Osteocyte (in vitro differentiated cells): Measurements from ENCODE around the gene NEMF. TPM values are rescaled to one million over a fixed set of nuclear protein-coding genes. Genes with fewer than 3 reads are reported as not detected.

Experiments used
- DNase-seq: peaks from one replicate; pipeline ENCODE4 v3.0.0; 2021; ENCODE audit warnings: mixed read lengths; ENCODE audit not compliant: unreplicated experiment; ENCODE audit errors: extremely low spot score
- H3K27ac Mint-ChIP-seq: one replicate; pipeline ENCODE4 v1.8.0; 2021; ENCODE audit warnings: mild to moderate bottlenecking, mixed read lengths; ENCODE audit not compliant: unreplicated experiment
- H3K27me3 Mint-ChIP-seq: one replicate; pipeline ENCODE4 v1.8.0; 2021; ENCODE audit warnings: mixed read lengths; ENCODE audit not compliant: unreplicated experiment
- H3K36me3 Mint-ChIP-seq: one replicate; pipeline ENCODE4 v1.8.0; 2021; ENCODE audit warnings: mixed read lengths; ENCODE audit not compliant: unreplicated experiment
- H3K4me1 Mint-ChIP-seq: one replicate; pipeline ENCODE4 v1.8.0; 2021; ENCODE audit warnings: mixed read lengths; ENCODE audit not compliant: unreplicated experiment
- H3K4me3 Mint-ChIP-seq: one replicate; pipeline ENCODE4 v1.8.0; 2021; ENCODE audit warnings: mild to moderate bottlenecking, moderate library complexity, mixed read lengths; ENCODE audit not compliant: unreplicated experiment
- H3K9me3 Mint-ChIP-seq: one replicate; pipeline ENCODE4 v1.8.0; 2021; ENCODE audit warnings: mixed read lengths; ENCODE audit not compliant: unreplicated experiment
- CTCF ChIP-seq: fragments of 200-600 bp; sonication (generic); IDR thresholded peaks from 2 replicates; pipeline ENCODE4 v1.5.0; 2021; ENCODE audit warnings: antibody characterized with exemption, mild to moderate bottlenecking, moderate library complexity
- total RNA-seq: library from RNA; stranded (reverse); gene quantifications from 2 replicates; pipeline ENCODE4 v1.2.1, GENCODE V29; 2021

NEMF gene
- total RNA-seq, 1 donor from 2014 or later, result 71.3 TPM

- no peak for TF ChIP-seq CTCF
- H3K4me1 Mint-ChIP-seq, result peaks cover 2% of the 10 kb centered on the region
- no peak overlapping the region for H3K4me3 Mint-ChIP-seq
- H3K36me3 Mint-ChIP-seq, result no peaks in the 10 kb centered on the region
- no peak for DNase-seq
- no peaks in the 10 kb centered on the region for H3K9me3 Mint-ChIP-seq
- no peak overlapping the region for H3K27ac Mint-ChIP-seq
- H3K27me3 Mint-ChIP-seq, result no peaks in the 10 kb centered on the region
Observed at GRCh38 chr14:49882826-49883694, 30.5 kb upstream of the NEMF start.

- Mint-ChIP-seq H3K27me3 (no peaks in the 10 kb centered on the region), H3K36me3 (no peaks in the 10 kb centered on the region), H3K9me3 (no peaks in the 10 kb centered on the region), H3K27ac (no peak overlapping the region), H3K4me3 (no peak overlapping the region), H3K4me1 (peaks cover 2% of the 10 kb centered on the region)
- no peak for DNase-seq
- no peak for TF ChIP-seq CTCF
Observed at GRCh38 chr14:49881350-49882001, 28.9 kb upstream of the NEMF start.

- no peak for DNase-seq
- Mint-ChIP-seq H3K27ac (no peak overlapping the region), H3K27me3 (no peaks in the 10 kb centered on the region), H3K4me3 (no peak overlapping the region), H3K9me3 (no peaks in the 10 kb centered on the region), H3K36me3 (no peaks in the 10 kb centered on the region), H3K4me1 (peaks cover 2% of the 10 kb centered on the region)
- TF ChIP-seq CTCF, result no peak
Observed at GRCh38 chr14:49880267-49881064, 27.9 kb upstream of the NEMF start.

GRCh38 chr14:49879646-49880204 lies 27.1 kb upstream of the NEMF start:
- TF ChIP-seq CTCF, result peak; percentile 61
- no peaks in the 10 kb centered on the region for H3K9me3 Mint-ChIP-seq
- H3K4me3 Mint-ChIP-seq, result no peak overlapping the region
- no peak overlapping the region for H3K27ac Mint-ChIP-seq
- peaks cover 2% of the 10 kb centered on the region for H3K4me1 Mint-ChIP-seq
- no peaks in the 10 kb centered on the region for H3K36me3 Mint-ChIP-seq
- no peaks in the 10 kb centered on the region for H3K27me3 Mint-ChIP-seq
- DNase-seq, result no peak
